ENCODE data around the gene WHRN. TPM values are rescaled to one million over a fixed set of nuclear protein-coding genes. Genes with fewer than 3 reads are reported as not detected.

The WHRN gene
- total RNA-seq, 1 experiment from 2014 or later, result 19.8 TPM

DNA sequence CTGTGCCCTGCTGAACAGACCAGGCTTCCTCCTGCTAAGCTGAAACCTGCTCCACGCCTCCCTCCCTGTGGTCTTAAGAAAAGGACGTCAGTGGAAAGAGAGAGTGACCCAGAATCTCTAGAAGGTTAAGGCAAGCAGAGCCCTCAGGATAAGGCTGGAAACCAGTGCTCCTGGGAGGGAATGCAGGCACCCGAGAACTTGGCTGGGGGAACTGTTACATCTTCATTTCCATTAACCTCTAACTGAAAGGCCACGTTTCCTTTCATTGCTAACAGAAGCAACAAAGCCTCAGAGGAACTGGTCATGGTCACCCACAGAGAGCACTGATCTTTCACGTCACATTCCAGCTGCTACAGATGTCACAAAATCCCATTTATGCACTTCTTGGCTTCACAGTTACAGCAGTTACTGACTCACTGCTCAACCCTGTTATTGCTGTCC is 91.4 kb downstream of the WHRN start:
- no peak for TF ChIP-seq EZH2 (IDR thresholded peaks at IDR 0.05; ENCODE audit: low read depth)
- TF ChIP-seq, protein P1, sequence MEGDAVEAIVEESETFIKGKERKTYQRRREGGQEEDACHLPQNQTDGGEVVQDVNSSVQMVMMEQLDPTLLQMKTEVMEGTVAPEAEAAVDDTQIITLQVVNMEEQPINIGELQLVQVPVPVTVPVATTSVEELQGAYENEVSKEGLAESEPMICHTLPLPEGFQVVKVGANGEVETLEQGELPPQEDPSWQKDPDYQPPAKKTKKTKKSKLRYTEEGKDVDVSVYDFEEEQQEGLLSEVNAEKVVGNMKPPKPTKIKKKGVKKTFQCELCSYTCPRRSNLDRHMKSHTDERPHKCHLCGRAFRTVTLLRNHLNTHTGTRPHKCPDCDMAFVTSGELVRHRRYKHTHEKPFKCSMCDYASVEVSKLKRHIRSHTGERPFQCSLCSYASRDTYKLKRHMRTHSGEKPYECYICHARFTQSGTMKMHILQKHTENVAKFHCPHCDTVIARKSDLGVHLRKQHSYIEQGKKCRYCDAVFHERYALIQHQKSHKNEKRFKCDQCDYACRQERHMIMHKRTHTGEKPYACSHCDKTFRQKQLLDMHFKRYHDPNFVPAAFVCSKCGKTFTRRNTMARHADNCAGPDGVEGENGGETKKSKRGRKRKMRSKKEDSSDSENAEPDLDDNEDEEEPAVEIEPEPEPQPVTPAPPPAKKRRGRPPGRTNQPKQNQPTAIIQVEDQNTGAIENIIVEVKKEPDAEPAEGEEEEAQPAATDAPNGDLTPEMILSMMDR (conservative IDR thresholded peaks at IDR 0.05), result no peak

DNA sequence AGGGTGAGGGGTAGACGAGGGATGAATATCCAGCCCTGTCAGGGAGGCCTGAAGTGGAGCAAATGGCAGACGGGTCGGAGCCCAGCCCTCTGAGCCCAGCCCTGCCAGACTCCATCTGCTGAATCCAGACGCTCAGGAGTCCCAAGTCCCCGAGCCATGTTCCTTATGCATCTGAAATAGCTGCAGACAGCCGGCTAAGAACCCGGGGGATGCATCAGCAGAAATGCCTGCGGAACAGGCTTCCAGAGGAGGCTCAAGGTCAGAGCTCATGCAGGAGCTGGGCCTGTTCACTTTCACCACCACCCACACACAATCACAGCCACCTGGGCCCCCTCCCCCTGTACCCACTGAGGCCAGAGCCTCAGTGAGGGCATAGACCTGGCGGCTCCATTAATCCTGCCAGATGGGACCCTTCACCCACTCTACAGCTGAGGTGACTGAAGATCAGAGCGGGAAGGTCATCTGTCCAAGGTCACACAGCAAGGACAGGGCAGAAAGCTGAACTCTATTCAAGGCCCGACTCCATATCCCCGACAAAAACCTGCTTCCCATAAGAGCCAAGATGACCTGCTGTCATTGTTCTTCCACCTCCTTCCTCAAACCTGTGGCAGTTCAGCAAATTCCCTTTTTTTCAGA is 93.1 kb downstream of the WHRN start:
- Histone ChIP-seq H3F3A (ENCODE audit: insufficient read depth, low read depth) (no peaks in the 10 kb centered on the region), H3K36me3 (ENCODE audit: low read depth) (no peaks in the 10 kb centered on the region), H3K27me3 (ENCODE audit: insufficient read depth, low read depth) (no peaks in the 10 kb centered on the region), H3K4me3 (no peak overlapping the region), H2AFZ (no peak overlapping the region), H3K9me3 (ENCODE audit: insufficient read depth, low read depth) (no peaks in the 10 kb centered on the region), H4K20me1 (ENCODE audit: insufficient read depth) (no peaks in the 10 kb centered on the region), H3K79me2 (ENCODE audit: low read depth) (no peaks in the 10 kb centered on the region), H3K9me2 (ENCODE audit: insufficient read depth) (no peaks in the 10 kb centered on the region), H3K4me1 (replicated peaks; ENCODE audit: insufficient read depth) (no peaks in the 10 kb centered on the region), H3K4me2 (no peak overlapping the region), H3K27ac (no peak overlapping the region)
- ChIA-PET POLR2A (ENCODE audit: unreplicated experiment) (no interaction called here), CTCF (interaction anchor here (0.5 kb wide), 1 partner anchor 184 kb away, joined by 4 read pairs; no protein-coding TSS in a partner anchor)
- TF ChIP-seq, protein P1 (conservative IDR thresholded peaks at IDR 0.05), result no peak
- no peak for TF ChIP-seq EZH2 (IDR thresholded peaks at IDR 0.05; ENCODE audit: low read depth)
- no peak for DNase-seq
- no TSS peak for BruUV-seq (replicated peaks)
- intact Hi-C loops (cut with micrococcal nuclease; ENCODE audit: unreplicated experiment), result no loop called here

More for the DNA sequence above, 91.4 kb downstream of the WHRN start:
- Histone ChIP-seq H3K4me2 (no peak overlapping the region), H3K4me3 (no peak overlapping the region), H3K27me3 (ENCODE audit: insufficient read depth, low read depth) (no peaks in the 10 kb centered on the region), H3K4me1 (replicated peaks; ENCODE audit: insufficient read depth) (no peaks in the 10 kb centered on the region), H3K9me2 (ENCODE audit: insufficient read depth) (no peaks in the 10 kb centered on the region), H3K27ac (no peak overlapping the region), H3K36me3 (ENCODE audit: low read depth) (no peaks in the 10 kb centered on the region), H3F3A (ENCODE audit: insufficient read depth, low read depth) (no peaks in the 10 kb centered on the region), H3K9me3 (ENCODE audit: insufficient read depth, low read depth) (no peaks in the 10 kb centered on the region), H3K79me2 (ENCODE audit: low read depth) (no peaks in the 10 kb centered on the region), H2AFZ (no peak overlapping the region), H4K20me1 (ENCODE audit: insufficient read depth) (no peaks in the 10 kb centered on the region)
- ChIA-PET CTCF (interaction anchor here (0.5 to 0.8 kb wide), 2 partner anchors 240 to 600 kb away, joined by 3 to 10 read pairs; no protein-coding TSS in a partner anchor), POLR2A (ENCODE audit: unreplicated experiment) (no interaction called here)
- DNase-seq, result no peak
- intact Hi-C loops (cut with micrococcal nuclease; ENCODE audit: unreplicated experiment), result no loop called here
- BruUV-seq (replicated peaks), result no TSS peak

- no peak for DNase-seq
- Histone ChIP-seq H3K36me3 (ENCODE audit: low read depth) (no peaks in the 10 kb centered on the region), H3K4me3 (no peak overlapping the region), H3K4me1 (replicated peaks; ENCODE audit: insufficient read depth) (no peaks in the 10 kb centered on the region), H3K27ac (no peak overlapping the region), H4K20me1 (ENCODE audit: insufficient read depth) (no peaks in the 10 kb centered on the region), H3K9me3 (ENCODE audit: insufficient read depth, low read depth) (no peaks in the 10 kb centered on the region), H3K79me2 (ENCODE audit: low read depth) (no peaks in the 10 kb centered on the region), H3F3A (ENCODE audit: insufficient read depth, low read depth) (no peaks in the 10 kb centered on the region), H3K27me3 (ENCODE audit: insufficient read depth, low read depth) (no peaks in the 10 kb centered on the region), H2AFZ (no peak overlapping the region), H3K4me2 (no peak overlapping the region), H3K9me2 (ENCODE audit: insufficient read depth) (no peaks in the 10 kb centered on the region)
- POLR2A ChIA-PET (ENCODE audit: unreplicated experiment), result no interaction called here
- no peak for TF ChIP-seq EZH2 (IDR thresholded peaks at IDR 0.05; ENCODE audit: low read depth)
- TF ChIP-seq, protein P1 (conservative IDR thresholded peaks at IDR 0.05), result no peak
- BruUV-seq (replicated peaks), result no TSS peak
- CTCF ChIA-PET, result no interaction called here
- intact Hi-C loops (cut with micrococcal nuclease; ENCODE audit: unreplicated experiment), result no loop called here
Observed at GRCh38 chr9:114411452-114411851, 93.8 kb downstream of the WHRN start.

Measured in PC-9 (cell line).